GM12873 (cell line): Measurements from ENCODE around the gene ARVCF.

ENCODE experiments used
- CTCF ChIP-seq: IDR thresholded peaks from 2 replicates; pipeline ENCODE4 v1.5.1; 2012; ENCODE audit warnings: low read depth, mild to moderate bottlenecking, moderate library complexity, low read length, control low read depth; ENCODE audit not compliant: insufficient read depth; ENCODE audit errors: missing control alignments

Gene ARVCF

GRCh38 chr22:19951346-19951745 is 65.3 kb downstream of the ARVCF start:
- TF ChIP-seq CTCF = no peak

DNA sequence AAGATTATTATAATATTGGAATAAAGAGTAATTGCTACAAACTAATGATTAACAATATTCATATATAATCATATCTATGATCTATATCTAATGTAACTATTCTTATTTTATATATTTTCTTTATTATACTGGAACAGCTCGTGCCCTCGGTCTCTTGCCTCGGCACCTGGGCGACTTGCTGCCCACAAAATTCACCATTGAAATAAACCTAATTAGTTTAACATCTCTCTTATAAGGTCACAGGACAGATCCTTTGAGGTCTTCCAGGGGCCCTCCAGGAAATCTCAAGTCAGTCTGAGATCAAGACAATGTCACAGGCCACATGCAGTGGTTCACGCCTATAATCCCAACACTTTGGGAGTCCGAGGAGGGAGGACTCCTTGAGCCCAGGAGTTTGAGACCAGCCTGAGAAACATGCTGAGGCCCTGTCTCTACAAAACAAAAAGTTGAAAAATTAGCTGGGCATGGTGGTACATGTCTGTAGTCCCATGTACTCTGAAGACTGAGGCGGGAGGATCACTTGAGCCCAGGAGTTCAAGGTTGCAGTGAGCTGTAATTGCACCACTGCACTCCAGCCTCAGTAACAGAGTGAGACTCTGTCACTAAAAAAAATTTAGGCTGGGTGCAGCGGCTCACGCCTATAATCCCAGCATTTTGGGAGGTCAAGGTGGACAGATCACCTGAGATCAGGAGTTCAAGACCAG is 68.4 kb downstream of the ARVCF start:
- TF ChIP-seq CTCF = no peak

GRCh38 chr22:19943082-19944026 is 73.3 kb downstream of the ARVCF start:
- TF ChIP-seq CTCF = peak; percentile 16

GRCh38 chr22:19942157-19943081 is 74.2 kb downstream of the ARVCF start:
- no peak for TF ChIP-seq CTCF

DNA sequence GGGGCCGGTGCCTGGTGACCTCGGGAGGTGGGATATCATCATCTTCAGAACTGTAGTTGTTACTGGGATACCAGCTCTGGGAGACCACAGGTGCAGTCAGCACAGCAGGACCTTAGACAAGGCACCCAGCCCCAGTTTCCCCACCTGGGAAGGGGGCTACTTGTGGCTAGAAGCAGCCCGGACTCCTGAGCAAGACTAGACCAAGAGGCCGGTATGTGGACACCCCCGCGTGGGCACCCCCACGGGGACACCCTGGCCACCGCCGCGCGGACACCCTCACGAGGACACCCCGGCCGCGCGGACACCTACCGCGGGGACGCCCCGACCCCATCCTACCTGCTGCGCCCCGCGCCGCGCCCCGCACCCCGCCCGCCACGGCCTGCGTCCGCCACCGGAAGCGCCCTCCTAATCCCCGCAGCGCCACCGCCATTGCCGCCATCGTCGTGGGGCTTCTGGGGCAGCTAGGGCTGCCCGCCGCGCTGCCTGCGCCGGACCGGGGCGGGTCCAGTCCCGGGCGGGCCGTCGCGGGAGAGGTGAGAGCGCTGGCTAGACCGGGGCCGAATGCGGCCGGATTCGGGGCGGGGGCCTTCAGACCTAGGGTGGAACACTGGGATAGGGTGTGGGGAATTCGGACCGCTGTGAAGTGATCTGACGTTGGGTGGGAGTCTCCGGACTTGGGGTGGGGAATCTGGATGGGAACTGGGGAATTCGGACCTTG is 75.1 kb downstream of the ARVCF start, which contains the start of the genes COMT and TXNRD2:
Gene COMT (plus strand): TSS at position 408 of the 718 bp plus-strand sequence. CDS start 20,755 bp downstream, outside the sequence.
Gene TXNRD2 (minus strand): TSS at position 454 of the 718 bp plus-strand sequence. CDS start 15 bp downstream, at position 439.
- no peak for TF ChIP-seq CTCF

- no peak for TF ChIP-seq CTCF
These were observed 75.9 kb downstream of the ARVCF start for GRCh38 chr22:19940536-19941364.
